Colonic mucosa (tissue), 4 donors: Measurements from ENCODE around the gene HHATL. TPM values are rescaled to one million over a fixed set of nuclear protein-coding genes. Genes with fewer than 3 reads are reported as not detected.
A peak's percentile ranks its signal among the peaks of the same experiment; 100 is the strongest.

Experiments
- DNase-seq: peaks from one replicate; pipeline ENCODE4 v3.0.0-alpha.2; 2020
- H3K27ac ChIP-seq: fragments of 200-600 bp; one replicate; pipeline ENCODE4 v1.8.0; 2021
- H3K27me3 ChIP-seq: fragments of 200-600 bp; one replicate; pipeline ENCODE4 v1.8.0; 2021
- H3K36me3 ChIP-seq: fragments of 200-600 bp; one replicate; pipeline ENCODE4 v1.8.0; 2021
- H3K4me1 ChIP-seq: fragments of 200-600 bp; one replicate; pipeline ENCODE4 v1.8.0; 2021; ENCODE audit warnings: mild to moderate bottlenecking
- H3K4me3 ChIP-seq: fragments of 200-600 bp; one replicate; pipeline ENCODE4 v1.8.0; 2021
- H3K9ac ChIP-seq, 2 donors: one replicate each; pipeline ENCODE4 v1.7.0; 2013; ENCODE audit warnings: control low read depth in 2 of 2, low read depth in 2 of 2, low read length in 2 of 2
- H3K9me3 ChIP-seq: fragments of 200-600 bp; one replicate; pipeline ENCODE4 v1.8.0; 2021
- CTCF ChIP-seq: fragments of 200-600 bp; IDR thresholded peaks from one replicate; pipeline ENCODE4 v1.8.0; 2022; ENCODE audit warnings: antibody characterized with exemption, mild to moderate bottlenecking
- intact Hi-C: fragments of 100-400 bp; cut with DNase I; formaldehyde crosslinking; loops from one replicate; pipeline ENCODE4 v1.14.1; 2022
- total RNA-seq, 2 donors: library from RNA; stranded (reverse); fragmentation: NEBNext Ultra II Directional in 1 of 2; extraction: Animal tissue kit (Norgen Biotek cat#: 25700) in 1 of 2; gene quantifications; one replicate each; pipeline ENCODE4 v1.2.1, GENCODE V29; 2021
- donor health status: healthy.
- donor health status: DM: no; HTN: no; CAD: no.
- donor health status: DM: no; HTN: no; CAD: no.

The HHATL gene
- total RNA-seq, 2 donors from 2014 or later = 0.50 to 1.2 TPM

GRCh38 chr3:42703695-42704025, 1.1 kb upstream of the HHATL start:
- H3K36me3 ChIP-seq = no peaks in the 10 kb centered on the region
- no peak overlapping the region for H3K4me3 ChIP-seq
- no peak overlapping the region for H3K27ac ChIP-seq
- H3K9me3 ChIP-seq = no peaks in the 10 kb centered on the region
- H3K27me3 ChIP-seq = no peaks in the 10 kb centered on the region
- intact Hi-C loops = no loop called here
- DNase-seq = no peak
- H3K4me1 ChIP-seq = no peaks in the 10 kb centered on the region
- TF ChIP-seq CTCF = no peak
- no peak overlapping the region for H3K9ac ChIP-seq

- H3K36me3 ChIP-seq = no peaks in the 10 kb centered on the region
- no peaks in the 10 kb centered on the region for H3K27me3 ChIP-seq
- no peak overlapping the region for H3K9ac ChIP-seq
- intact Hi-C loops = no loop called here
- TF ChIP-seq CTCF = no peak
- H3K4me3 ChIP-seq = no peak overlapping the region
- H3K27ac ChIP-seq = no peak overlapping the region
- H3K9me3 ChIP-seq = no peaks in the 10 kb centered on the region
- DNase-seq = no peak
- no peaks in the 10 kb centered on the region for H3K4me1 ChIP-seq
These were observed 540 bp upstream of the HHATL start for GRCh38 chr3:42702982-42703694.

GRCh38 chr3:42701371-42702065, 1.1 kb downstream of the HHATL start:
- peak; percentile 56 for DNase-seq
- H3K9me3 ChIP-seq = no peaks in the 10 kb centered on the region
- no peak overlapping the region for H3K4me3 ChIP-seq
- no peak overlapping the region for H3K27ac ChIP-seq
- no peak for TF ChIP-seq CTCF
- H3K36me3 ChIP-seq = no peaks in the 10 kb centered on the region
- H3K4me1 ChIP-seq = no peaks in the 10 kb centered on the region
- no peaks in the 10 kb centered on the region for H3K27me3 ChIP-seq
- intact Hi-C loops = no loop called here
- no peak overlapping the region for H3K9ac ChIP-seq

DNA sequence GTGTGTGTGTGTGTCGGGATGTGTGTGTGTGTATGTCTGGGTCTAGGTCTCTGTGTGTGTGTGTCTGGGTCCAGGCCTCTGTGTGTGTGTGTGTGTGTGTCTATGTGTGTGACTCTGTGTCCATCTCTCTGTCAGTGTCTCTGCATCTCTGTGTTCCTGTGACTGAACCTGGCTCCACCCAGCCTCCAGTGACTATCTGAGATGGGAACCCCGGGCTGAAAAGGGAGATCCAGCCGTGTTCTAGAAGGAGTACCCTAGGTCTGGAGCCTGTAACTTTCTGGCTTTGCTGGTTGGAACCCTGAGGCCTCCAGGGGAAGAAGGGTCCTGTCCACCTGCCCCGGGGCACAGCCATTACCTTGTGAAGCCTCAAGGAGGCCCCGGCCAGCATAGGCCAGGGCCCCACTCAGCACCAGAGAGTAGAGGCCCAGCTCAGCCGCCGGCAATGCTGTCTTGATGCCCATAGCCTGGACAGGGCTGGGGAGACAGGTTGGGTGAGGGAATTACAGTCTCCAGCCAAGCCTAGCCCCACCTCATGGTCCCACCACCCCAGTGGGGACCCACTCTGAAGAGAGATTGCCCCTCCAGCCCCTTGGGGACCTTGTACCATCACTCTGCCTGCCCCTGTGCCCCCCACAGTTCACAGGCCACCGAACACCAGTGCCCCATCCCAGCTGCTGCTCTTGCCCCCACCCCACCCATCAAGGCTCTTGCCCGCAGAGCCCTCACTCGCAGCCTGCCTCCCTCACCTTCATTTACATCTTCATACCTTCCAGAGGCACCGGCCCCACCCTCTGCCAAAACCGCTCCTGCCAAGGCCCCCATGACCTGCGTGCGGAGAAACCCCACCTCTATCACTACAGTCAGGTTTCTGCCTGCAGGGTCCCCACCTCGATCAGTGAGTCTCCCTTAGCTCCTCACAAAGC, 2.0 kb downstream of the HHATL start:
- intact Hi-C loops = no loop called here
- no peaks in the 10 kb centered on the region for H3K27me3 ChIP-seq
- no peak for DNase-seq
- no peaks in the 10 kb centered on the region for H3K4me1 ChIP-seq
- no peaks in the 10 kb centered on the region for H3K36me3 ChIP-seq
- H3K27ac ChIP-seq = no peak overlapping the region
- H3K9me3 ChIP-seq = no peaks in the 10 kb centered on the region
- TF ChIP-seq CTCF = no peak
- H3K4me3 ChIP-seq = no peak overlapping the region
- H3K9ac ChIP-seq = no peak overlapping the region

DNA sequence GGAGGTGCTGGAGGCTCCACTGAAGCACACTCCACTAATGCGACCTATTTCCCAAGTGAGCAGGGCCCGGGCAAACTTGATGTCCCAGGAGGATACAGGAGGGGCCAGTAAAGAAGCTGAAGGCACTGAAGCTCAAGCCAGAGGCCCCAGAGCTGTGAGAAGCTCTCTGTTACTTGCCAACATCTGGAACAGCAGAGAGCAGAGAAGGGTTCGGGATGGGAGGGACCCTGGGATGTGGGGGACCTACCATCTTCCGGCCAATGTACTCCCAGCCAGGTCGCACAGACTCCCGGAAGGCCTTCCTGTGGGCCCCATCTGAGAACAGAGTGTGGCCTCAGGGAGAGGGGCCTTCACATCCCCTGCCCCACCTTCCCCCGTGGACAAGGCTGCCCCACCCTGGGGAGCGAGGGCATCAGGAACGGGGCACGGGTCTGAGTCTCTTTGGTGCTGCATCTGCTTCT, 3.1 kb downstream of the HHATL start:
- Histone ChIP-seq H3K4me1 (no peaks in the 10 kb centered on the region), H3K36me3 (no peaks in the 10 kb centered on the region), H3K27me3 (no peaks in the 10 kb centered on the region), H3K9ac (no peak overlapping the region), H3K27ac (no peak overlapping the region), H3K4me3 (no peak overlapping the region), H3K9me3 (no peaks in the 10 kb centered on the region)
- intact Hi-C loops = no loop called here
- TF ChIP-seq CTCF = no peak
- no peak for DNase-seq
